HG03354 (cell line): ENCODE measurements around the gene ADAMTS13.

Experiments
- ATAC-seq: cut with Tn5 transposase; IDR thresholded peaks from one replicate; pipeline ENCODE4 v1.9.1; 2021; ENCODE audit warnings: mild to moderate bottlenecking; ENCODE audit not compliant: unreplicated experiment, poor library complexity, severe bottlenecking

Gene ADAMTS13

GRCh38 chr9:133419005-133419404 is 3.2 kb upstream of the ADAMTS13 start:
- no peak for ATAC-seq

- ATAC-seq, result no peak
Measured at GRCh38 chr9:133420392-133420827, 1.8 kb upstream of the ADAMTS13 start.

GRCh38 chr9:133423216-133423615 is 1.0 kb downstream of the ADAMTS13 start:
- no peak for ATAC-seq

GRCh38 chr9:133424187-133424586 is 2.0 kb downstream of the ADAMTS13 start:
- ATAC-seq, result no peak

- no peak for ATAC-seq
Measured at GRCh38 chr9:133425049-133425632, 3.0 kb downstream of the ADAMTS13 start.

GRCh38 chr9:133426011-133426410 is 3.8 kb downstream of the ADAMTS13 start:
- no peak for ATAC-seq

- ATAC-seq, result no peak
Measured at GRCh38 chr9:133427658-133428348, 5.6 kb downstream of the ADAMTS13 start.

GRCh38 chr9:133428617-133429101 is 6.5 kb downstream of the ADAMTS13 start:
- no peak for ATAC-seq

- no peak for ATAC-seq
Measured at GRCh38 chr9:133429214-133429613, 7.0 kb downstream of the ADAMTS13 start.

- ATAC-seq, result no peak
Measured at GRCh38 chr9:133429641-133430161, 7.5 kb downstream of the ADAMTS13 start.

GRCh38 chr9:133430244-133430643 is 8.1 kb downstream of the ADAMTS13 start:
- no peak for ATAC-seq

- no peak for ATAC-seq
Measured at GRCh38 chr9:133433351-133433843, 11.2 kb downstream of the ADAMTS13 start.

- ATAC-seq, result no peak
Measured at GRCh38 chr9:133436681-133437080, 14.5 kb downstream of the ADAMTS13 start.

- ATAC-seq, result no peak
Measured at GRCh38 chr9:133437753-133438531, 15.8 kb downstream of the ADAMTS13 start.

GRCh38 chr9:133439337-133439736 is 17.2 kb downstream of the ADAMTS13 start:
- ATAC-seq, result no peak

GRCh38 chr9:133440874-133441273 is 18.7 kb downstream of the ADAMTS13 start:
- ATAC-seq, result peak; percentile 79

- no peak for ATAC-seq
Measured at GRCh38 chr9:133441571-133441970, 19.4 kb downstream of the ADAMTS13 start.

GRCh38 chr9:133443248-133443647 is 21.1 kb downstream of the ADAMTS13 start:
- ATAC-seq, result no peak

- ATAC-seq, result no peak
Measured at GRCh38 chr9:133443982-133444381, 21.8 kb downstream of the ADAMTS13 start.

GRCh38 chr9:133445293-133445969 is 23.3 kb downstream of the ADAMTS13 start:
- no peak for ATAC-seq
